Left lung (tissue), 10 donors: ENCODE data around the gene RTN1. TPM values are rescaled to one million over a fixed set of nuclear protein-coding genes. Genes with fewer than 3 reads are reported as not detected.

Experiments
- ATAC-seq: fragments of 200-7000 bp; cut with Tn5 transposase; one replicate; pipeline ENCODE4 v1.9.1; 2020; ENCODE audit warnings: moderate library complexity
- DNase-seq, 4 donors: peaks; one replicate each; pipeline ENCODE4 v3.0.0-alpha.2; 2013 to 2020
- H3K27ac ChIP-seq, 2 donors: fragments of 200-600 bp; sonication (generic) in 1 of 2; one replicate each; pipeline versions ENCODE4 v1.5.0 to v1.8.0; 2020 to 2021
- H3K27me3 ChIP-seq, 2 donors: fragments of 200-600 bp; sonication (generic) in 1 of 2; one replicate each; pipeline versions ENCODE4 v1.5.0 to v1.8.0; 2020 to 2021
- H3K36me3 ChIP-seq, 2 donors: fragments of 200-600 bp; sonication (generic) in 1 of 2; one replicate each; pipeline versions ENCODE4 v1.5.0 to v1.8.0; 2020 to 2021
- H3K4me1 ChIP-seq, 2 donors: fragments of 200-600 bp; one replicate each; pipeline ENCODE4 v1.8.0; 2021
- H3K4me3 ChIP-seq, 2 donors: fragments of 200-600 bp; sonication (generic) in 1 of 2; one replicate each; pipeline versions ENCODE4 v1.5.0 to v1.8.0; 2020 to 2021; ENCODE audit warnings: mild to moderate bottlenecking in 1 of 2
- H3K9me3 ChIP-seq, 2 donors: fragments of 200-600 bp; sonication (generic) in 1 of 2; one replicate each; pipeline versions ENCODE4 v1.5.0 to v1.8.0; 2020 to 2021
- intact Hi-C, 2 donors: fragments of 100-400 bp; cut with DNase I; formaldehyde crosslinking; loops; one replicate each; pipeline versions ENCODE4 v1.11.2 to v1.14.2; 2022
- polyA plus RNA-seq, 6 donors: library from polyadenylated mRNA; unstranded; fragments of 120-200 nt; gene quantifications; one replicate each; pipeline ENCODE4 v1.2.1, GENCODE V29; 2013; ENCODE audit not compliant: insufficient read length in 6 of 6
- total RNA-seq, 2 donors: library from RNA; stranded (reverse); fragmentation: NEBNext Ultra II Directional; extraction: Animal tissue kit (Norgen Biotek cat#: 25700); gene quantifications; one replicate each; pipeline ENCODE4 v1.2.1, GENCODE V29; 2021
- TF ChIP-seq, protein P1 (sequence below), 2 donors: fragments of 200-600 bp; sonication (generic) in 1 of 2; IDR thresholded peaks; one replicate each; pipeline versions ENCODE4 v1.5.0 to v1.8.0; 2021; ENCODE audit warnings: antibody characterized with exemption in 2 of 2
- donor health status: DM: no; HTN: yes; CAD: no.
- donor health status: DM: no; HTN: no; CAD: no.

RTN1 gene
- total and polyA plus RNA-seq, 8 donors: 3.6 to 7.9 (median 4.7) TPM

DNA sequence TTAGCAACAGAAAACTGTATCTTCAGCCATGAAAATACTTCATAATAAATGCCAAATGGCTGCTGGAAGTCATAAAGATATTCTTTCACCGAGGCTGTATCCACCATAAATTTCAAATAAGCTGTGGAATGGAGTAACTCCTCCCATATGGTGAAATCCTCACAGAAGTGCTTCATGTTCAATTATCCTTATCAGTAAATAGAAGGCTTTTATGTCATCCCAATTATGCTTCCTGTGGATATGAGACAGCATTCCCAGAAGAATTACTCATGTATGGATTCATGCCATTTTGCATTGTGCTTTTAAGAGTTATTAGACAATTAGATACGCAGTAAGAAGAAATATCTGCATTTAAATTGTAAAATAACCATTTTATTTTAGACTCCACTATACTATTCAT is 99.0 kb downstream of the RTN1 start:
- no peak for DNase-seq
- intact Hi-C loops: no loop called here
- Histone ChIP-seq H3K27ac (no peak overlapping the region), H3K4me3 (no peak overlapping the region), H3K36me3 (no peaks in the 10 kb centered on the region), H3K9me3 (no peaks in the 10 kb centered on the region), H3K4me1 (peaks cover 0 to 7% of the 10 kb centered on the region in 2 donors), H3K27me3 (no peaks in the 10 kb centered on the region)
- no peak for ATAC-seq
- TF ChIP-seq, protein P1, sequence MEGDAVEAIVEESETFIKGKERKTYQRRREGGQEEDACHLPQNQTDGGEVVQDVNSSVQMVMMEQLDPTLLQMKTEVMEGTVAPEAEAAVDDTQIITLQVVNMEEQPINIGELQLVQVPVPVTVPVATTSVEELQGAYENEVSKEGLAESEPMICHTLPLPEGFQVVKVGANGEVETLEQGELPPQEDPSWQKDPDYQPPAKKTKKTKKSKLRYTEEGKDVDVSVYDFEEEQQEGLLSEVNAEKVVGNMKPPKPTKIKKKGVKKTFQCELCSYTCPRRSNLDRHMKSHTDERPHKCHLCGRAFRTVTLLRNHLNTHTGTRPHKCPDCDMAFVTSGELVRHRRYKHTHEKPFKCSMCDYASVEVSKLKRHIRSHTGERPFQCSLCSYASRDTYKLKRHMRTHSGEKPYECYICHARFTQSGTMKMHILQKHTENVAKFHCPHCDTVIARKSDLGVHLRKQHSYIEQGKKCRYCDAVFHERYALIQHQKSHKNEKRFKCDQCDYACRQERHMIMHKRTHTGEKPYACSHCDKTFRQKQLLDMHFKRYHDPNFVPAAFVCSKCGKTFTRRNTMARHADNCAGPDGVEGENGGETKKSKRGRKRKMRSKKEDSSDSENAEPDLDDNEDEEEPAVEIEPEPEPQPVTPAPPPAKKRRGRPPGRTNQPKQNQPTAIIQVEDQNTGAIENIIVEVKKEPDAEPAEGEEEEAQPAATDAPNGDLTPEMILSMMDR (IDR thresholded peaks at IDR 0.05): no peak

DNA sequence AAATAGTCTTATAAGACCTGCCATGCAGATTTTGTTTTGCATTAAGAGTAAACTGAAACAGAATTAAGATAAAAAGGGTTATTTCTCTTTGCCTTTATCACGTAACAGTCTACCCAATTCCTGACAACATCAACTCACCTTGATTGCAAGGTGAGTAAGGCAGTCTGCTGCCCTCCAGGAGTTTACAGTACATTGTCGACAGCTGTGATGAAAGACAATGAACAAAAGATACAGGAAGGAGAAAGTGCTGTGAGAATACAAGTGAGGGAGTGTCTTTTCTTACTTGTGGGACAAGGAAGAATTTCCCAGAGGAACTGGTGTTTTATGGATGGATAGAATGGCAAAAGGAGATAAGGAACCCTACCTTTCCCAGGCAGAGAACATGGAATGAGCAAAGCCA is 101.0 kb downstream of the RTN1 start:
- intact Hi-C loops: no loop called here
- ATAC-seq (no peak), DNase-seq (no peak)
- peaks cover 0 to 7% of the 10 kb centered on the region in 2 donors for H3K4me1 ChIP-seq
- H3K36me3 ChIP-seq: no peaks in the 10 kb centered on the region
- TF ChIP-seq, protein P1 (IDR thresholded peaks at IDR 0.05): no peak
- H3K27me3 ChIP-seq: no peaks in the 10 kb centered on the region
- no peaks in the 10 kb centered on the region for H3K9me3 ChIP-seq
- no peak overlapping the region for H3K27ac ChIP-seq
- H3K4me3 ChIP-seq: no peak overlapping the region

DNA sequence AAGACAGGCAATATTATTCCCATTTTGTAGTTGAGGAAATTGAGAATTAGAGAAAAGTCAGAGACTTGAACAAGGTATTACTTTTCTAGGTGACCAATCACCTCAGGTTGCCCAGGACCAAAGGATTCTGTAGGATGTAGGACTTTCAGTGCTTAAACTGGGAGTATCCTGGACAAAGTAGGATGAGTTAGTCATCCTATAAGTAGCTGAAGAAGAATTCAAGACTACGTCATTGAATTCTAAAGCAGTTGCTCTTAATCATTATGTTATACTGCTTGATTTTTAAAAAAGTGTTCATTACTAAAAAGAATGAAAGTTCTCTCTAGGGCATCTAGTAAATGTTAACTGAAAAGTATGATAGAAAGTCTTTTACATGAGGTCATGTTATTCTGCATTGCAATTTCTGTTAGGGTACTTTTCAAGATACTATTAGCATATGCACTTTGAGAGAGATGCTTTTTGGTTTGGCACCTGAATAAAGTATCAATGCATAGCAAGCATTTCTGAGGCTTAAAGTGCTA is 101.7 kb downstream of the RTN1 start:
- Histone ChIP-seq H3K4me1 (peaks cover 0 to 7% of the 10 kb centered on the region in 2 donors), H3K9me3 (no peaks in the 10 kb centered on the region), H3K4me3 (no peak overlapping the region), H3K27ac (no peak overlapping the region), H3K36me3 (no peaks in the 10 kb centered on the region), H3K27me3 (no peaks in the 10 kb centered on the region)
- DNase-seq: no peak
- TF ChIP-seq, protein P1 (IDR thresholded peaks at IDR 0.05): no peak
- no peak for ATAC-seq
- intact Hi-C loops: no loop called here

DNA sequence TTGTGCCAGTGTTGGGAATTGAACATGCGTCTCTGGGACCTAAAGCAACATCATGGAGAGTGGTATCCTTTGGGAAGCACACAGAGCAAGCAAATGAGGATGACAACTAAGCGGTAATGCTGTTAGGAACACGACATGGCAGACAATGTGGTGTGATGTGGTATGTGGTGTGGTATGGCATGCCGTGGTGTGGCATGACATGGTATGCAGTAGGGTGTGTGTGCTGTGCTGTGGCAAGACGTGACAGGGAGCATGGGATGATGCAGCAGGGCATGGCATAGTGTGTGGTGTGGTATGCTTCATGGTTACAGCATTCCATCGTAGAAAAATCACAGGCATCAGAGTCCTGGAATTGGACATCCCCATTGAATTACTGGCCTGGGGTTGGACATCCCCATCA is 108.7 kb downstream of the RTN1 start:
- TF ChIP-seq, protein P1 (IDR thresholded peaks at IDR 0.05): no peak
- H3K27me3 ChIP-seq: no peaks in the 10 kb centered on the region
- DNase-seq (no peak), ATAC-seq (no peak)
- H3K4me3 ChIP-seq: no peak overlapping the region
- H3K9me3 ChIP-seq: no peaks in the 10 kb centered on the region
- H3K4me1 ChIP-seq: no peaks in the 10 kb centered on the region
- intact Hi-C loops: no loop called here
- H3K36me3 ChIP-seq: no peaks in the 10 kb centered on the region
- H3K27ac ChIP-seq: no peak overlapping the region

DNA sequence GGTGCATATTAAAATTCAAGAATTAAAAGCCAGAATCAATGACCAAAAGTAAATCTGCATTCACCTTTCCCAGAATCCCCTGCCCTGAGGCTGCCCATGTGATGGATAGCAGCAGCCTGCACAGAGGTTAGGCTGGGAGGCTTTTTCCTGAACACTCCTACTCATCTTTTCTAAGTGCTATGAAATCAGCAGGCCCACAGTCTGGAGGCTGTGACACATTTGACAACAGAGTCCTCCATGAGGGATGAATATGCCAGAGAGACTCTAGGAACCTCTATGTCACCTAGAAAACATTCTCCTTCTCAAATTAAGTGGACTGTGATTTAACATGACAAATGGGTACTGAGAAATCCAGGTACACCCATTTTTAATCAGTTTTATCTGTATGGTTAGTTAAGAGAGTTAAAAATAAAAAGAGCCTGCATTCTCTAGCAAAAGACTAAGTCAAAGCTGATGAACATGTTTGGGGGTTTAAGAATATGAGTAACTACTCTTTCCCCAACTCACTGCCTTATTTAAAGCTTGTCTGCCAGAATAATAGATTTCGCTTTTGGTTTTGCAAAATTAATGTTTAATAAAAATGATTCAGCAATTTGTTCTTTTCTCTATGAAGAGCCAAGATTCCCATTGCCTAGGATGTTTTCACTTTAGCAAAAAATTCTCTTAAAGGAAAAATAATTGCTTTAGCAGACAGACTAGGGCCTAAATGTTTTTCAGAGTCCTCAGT is 115.0 kb downstream of the RTN1 start:
- H3K4me1 ChIP-seq: no peaks in the 10 kb centered on the region
- no peaks in the 10 kb centered on the region for H3K27me3 ChIP-seq
- TF ChIP-seq, protein P1 (IDR thresholded peaks at IDR 0.05): no peak
- no peak for DNase-seq
- no peaks in the 10 kb centered on the region for H3K9me3 ChIP-seq
- no peaks in the 10 kb centered on the region for H3K36me3 ChIP-seq
- ATAC-seq: no peak
- H3K27ac ChIP-seq: no peak overlapping the region
- intact Hi-C loops: no loop called here
- H3K4me3 ChIP-seq: no peak overlapping the region
